AML-193 (cell line): Measurements from ENCODE around the gene DCHS2.
"Not testable (repeated sequence)": the region's sequence is repeated elsewhere in the genome, so short reads cannot be mapped to it uniquely, and the experiment has no call there.

ENCODE experiments used
- DNase-seq, 2 experiments: peaks; one replicate each; lab custom pipeline; 2025; lab: John Stamatoyannopoulos, UW

The DCHS2 gene

GRCh38 chr4:154317201-154317999 is 174.2 kb downstream of the DCHS2 start:
- DNase-seq = no peak

DNA sequence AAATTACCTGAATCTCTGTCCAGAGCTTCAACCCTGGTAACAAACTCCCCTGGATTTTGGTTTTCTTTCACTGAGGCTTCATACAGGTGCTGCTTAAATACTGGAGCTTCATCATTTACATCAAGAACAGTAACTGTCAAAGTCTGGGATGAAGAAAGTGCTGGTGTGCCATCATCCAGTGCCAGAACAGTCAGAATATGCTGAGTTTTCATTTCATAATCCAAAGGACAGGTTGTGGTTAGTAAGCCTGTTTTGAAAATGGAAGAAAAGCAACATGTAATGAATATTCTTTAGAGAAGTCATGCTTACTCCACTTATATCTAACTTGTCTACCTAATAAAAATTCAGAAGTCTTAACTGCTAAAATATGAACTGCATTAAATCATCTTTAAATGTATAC is 175.9 kb downstream of the DCHS2 start:
- DNase-seq = no peak

- no peak for DNase-seq
These were observed 177.4 kb downstream of the DCHS2 start for GRCh38 chr4:154314248-154314647.

DNA sequence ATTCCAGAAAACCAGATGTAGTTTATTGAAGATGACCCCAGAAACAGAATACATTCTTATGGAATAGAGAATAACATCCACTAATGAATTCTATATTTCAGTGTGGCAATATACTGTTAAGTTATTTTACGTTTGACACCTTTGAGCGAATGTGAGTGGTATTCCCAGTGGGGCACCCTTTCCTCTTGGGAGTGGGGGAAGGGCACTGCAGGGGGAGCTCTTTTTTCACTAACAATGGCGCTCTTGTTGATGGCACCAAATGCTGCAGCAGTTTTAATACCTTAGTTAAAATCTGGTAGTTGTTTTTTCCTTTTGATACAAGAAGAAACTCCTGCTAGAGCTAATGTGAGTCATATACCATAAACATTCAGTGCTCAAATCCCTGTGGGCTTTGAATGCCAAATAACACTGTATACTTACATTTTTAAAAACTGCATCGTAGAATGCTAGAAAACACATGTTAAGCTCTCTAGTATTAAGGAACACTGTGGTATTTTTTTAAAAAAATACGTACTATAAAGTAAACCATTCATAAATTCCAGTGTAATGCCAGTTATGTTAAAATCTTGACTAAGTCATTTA is 178.5 kb downstream of the DCHS2 start:
- DNase-seq = no peak

DNA sequence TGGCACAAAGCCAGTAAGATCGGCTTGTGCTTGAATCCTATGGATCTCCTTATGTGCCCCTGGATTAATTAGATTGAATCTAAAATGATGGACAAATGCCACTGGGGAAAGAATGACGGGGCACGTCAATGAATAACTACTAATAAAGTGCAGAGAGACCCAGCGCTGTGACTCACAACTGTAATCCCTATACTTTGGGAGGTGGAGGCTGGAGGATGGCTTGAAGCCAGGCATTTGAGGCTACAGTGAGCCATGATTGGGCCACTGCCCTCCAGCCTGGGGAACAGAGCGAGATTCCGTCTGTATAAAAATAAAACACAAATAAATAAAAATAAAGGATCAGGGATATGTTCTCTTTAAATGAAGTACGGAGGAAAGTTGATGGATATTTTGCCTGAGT is 179.4 kb downstream of the DCHS2 start:
- no peak for DNase-seq

- DNase-seq = no peak
These were observed 181.0 kb downstream of the DCHS2 start for GRCh38 chr4:154310578-154310977.

- DNase-seq = no peak
These were observed 183.4 kb downstream of the DCHS2 start for GRCh38 chr4:154308207-154308606.

DNA sequence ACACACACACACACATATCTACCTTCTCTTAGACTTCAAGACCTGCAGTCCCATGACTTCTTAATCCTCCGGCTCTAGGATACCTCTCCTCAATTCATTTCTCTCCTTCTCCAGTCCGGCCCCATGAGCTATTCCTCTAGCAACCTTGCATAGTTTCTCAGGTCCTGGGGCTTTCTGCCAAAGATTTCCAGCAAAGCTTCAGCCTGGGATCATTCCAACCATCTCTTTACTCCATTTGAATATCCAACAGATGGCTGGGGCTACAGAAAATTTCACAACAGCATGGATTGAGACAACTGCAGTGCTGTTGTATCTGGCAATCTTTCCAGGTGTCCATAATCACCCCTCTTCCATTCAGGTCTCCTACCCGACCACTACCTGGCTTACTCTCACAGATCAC is 184.1 kb downstream of the DCHS2 start:
- no peak for DNase-seq

- DNase-seq = no peak
These were observed 186.0 kb downstream of the DCHS2 start for GRCh38 chr4:154305616-154306015.

DNA sequence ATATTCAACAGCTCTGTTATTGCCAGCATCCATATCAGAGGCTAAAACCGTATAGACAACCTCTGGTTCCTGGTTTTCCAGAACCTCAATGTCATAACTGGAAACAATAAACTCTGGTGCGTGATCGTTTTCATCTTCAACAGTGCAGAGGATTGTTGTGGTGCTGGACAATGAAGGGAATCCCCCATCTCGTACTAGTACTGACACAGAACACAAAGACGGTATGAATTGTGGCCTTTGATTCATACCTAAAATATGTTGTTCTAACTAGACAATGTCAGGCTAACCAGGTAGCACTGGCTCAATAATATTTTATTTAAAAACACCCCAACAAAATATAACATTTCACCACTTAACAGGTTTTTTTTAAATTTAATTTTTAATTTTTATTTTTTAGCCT is 186.9 kb downstream of the DCHS2 start:
- DNase-seq = no peak

GRCh38 chr4:154294652-154295350 is 196.8 kb downstream of the DCHS2 start:
- no peak for DNase-seq

DNA sequence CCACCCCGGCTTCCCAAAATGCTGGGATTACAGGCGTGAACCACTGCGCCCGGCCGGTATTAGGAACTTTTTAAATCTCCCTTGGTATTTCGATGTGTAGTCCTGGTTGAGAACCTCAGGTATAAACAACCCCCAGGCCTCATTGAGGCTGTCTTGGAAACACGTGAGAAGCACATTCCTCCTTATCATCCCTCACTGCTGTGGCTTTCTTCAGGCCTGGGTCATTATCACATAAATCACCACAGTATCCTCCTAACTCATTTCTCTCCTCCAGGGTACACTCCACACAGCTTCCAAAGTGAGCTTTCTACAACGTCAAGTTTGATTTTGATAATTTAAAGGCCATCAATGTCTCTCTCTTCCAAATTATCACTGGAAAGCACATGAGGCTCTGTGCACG is 198.2 kb downstream of the DCHS2 start:
- no peak for DNase-seq

GRCh38 chr4:154292589-154292988 is 199.0 kb downstream of the DCHS2 start:
- DNase-seq = no peak

- no peak for DNase-seq
These were observed 214.4 kb downstream of the DCHS2 start for GRCh38 chr4:154277172-154277571.

- no peak for DNase-seq
These were observed 215.1 kb downstream of the DCHS2 start for GRCh38 chr4:154276496-154276895.

DNA sequence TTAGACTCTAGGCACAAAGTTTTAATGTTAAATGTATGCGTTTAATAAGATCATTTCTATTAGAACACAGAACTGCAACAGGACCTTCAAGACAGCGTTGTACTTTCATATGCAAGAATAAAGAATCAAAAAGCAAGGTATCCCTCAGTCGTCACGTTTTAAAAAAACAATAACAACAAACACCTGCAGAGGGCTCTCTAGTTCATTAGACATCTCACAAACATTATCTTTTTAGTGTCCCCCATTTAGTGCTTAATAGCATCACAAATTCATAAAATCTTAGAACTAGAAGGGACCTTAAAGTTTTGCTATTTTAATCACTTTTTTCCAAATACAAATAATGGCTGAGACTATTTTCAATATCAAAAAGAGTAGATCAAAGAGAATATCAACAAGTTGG is 236.6 kb downstream of the DCHS2 start:
- no peak for DNase-seq

GRCh38 chr4:154234576-154234975 is 257.0 kb downstream of the DCHS2 start:
- DNase-seq = no peak

- no peak for DNase-seq
These were observed 259.7 kb downstream of the DCHS2 start for GRCh38 chr4:154231806-154232478.

GRCh38 chr4:154230723-154231122 is 260.9 kb downstream of the DCHS2 start:
- no peak for DNase-seq

- no peak for DNase-seq
These were observed 261.5 kb downstream of the DCHS2 start for GRCh38 chr4:154230091-154230490.

GRCh38 chr4:154222875-154223274 is 268.7 kb downstream of the DCHS2 start:
- DNase-seq = no peak

DNA sequence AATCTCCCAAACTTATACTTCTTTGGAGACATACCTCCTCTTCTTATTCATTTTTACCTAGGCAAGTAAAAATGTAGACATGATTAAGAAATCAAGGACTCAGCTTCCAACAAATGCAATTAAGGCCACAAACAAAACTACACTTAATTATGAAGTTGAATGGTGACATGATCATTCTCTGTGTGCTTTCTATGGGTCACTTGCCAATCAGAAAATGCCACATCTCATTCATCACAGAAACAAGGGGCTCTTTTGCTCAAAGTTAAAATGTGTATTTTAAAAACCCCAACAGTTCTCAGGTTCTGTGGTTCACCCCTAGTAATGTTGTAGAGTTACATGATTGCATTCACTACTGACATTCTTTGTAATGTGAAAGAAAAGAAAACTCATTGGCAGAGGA is 273.5 kb downstream of the DCHS2 start:
- no peak for DNase-seq

DNA sequence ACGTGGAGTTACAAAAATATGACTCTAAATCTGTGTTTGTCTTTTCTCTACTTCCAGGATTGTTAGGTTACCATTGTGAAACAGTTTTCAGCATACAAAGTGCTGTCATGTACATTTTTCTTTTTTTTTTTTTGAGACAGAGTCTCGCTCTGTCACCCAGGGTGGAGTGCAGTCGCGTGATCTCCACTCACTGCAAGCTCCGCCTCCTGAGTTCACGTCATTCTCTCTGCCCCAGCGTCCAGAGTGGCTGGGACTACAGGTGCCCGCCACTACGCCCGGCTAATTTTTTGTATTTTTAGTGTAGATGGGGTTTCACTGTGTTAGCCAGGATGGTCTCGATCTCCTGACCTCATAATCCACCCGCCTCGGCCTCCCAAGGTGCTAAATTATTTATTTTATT is 274.2 kb downstream of the DCHS2 start:
- DNase-seq = not testable (repeated sequence)
